GM19395 (cell line): ENCODE results near the gene SND1.
A peak's percentile ranks its signal among the peaks of the same experiment; 100 is the strongest.

Source experiments
- ATAC-seq: cut with Tn5 transposase; IDR thresholded peaks from one replicate; pipeline ENCODE4 v1.9.1; 2021; ENCODE audit warnings: mild to moderate bottlenecking, moderate library complexity; ENCODE audit not compliant: unreplicated experiment

SND1 gene

GRCh38 chr7:127920787-127921438 lies 268.9 kb downstream of the SND1 start:
- no peak for ATAC-seq

GRCh38 chr7:127922656-127923055 lies 270.7 kb downstream of the SND1 start:
- ATAC-seq: no peak

GRCh38 chr7:127924874-127925273 lies 272.9 kb downstream of the SND1 start:
- no peak for ATAC-seq

- ATAC-seq: no peak
Measured at GRCh38 chr7:127927348-127927696, 275.3 kb downstream of the SND1 start.

GRCh38 chr7:127928222-127928621 lies 276.2 kb downstream of the SND1 start:
- ATAC-seq: no peak

GRCh38 chr7:127928852-127929251 lies 276.9 kb downstream of the SND1 start:
- no peak for ATAC-seq

- ATAC-seq: peak; percentile 39
Measured at GRCh38 chr7:127930341-127931328, 278.6 kb downstream of the SND1 start.

GRCh38 chr7:127932076-127932475 lies 280.1 kb downstream of the SND1 start:
- ATAC-seq: no peak

GRCh38 chr7:127932496-127932895 lies 280.5 kb downstream of the SND1 start:
- ATAC-seq: no peak

- ATAC-seq: no peak
Measured at GRCh38 chr7:127933146-127933545, 281.2 kb downstream of the SND1 start.

GRCh38 chr7:127934711-127935110 lies 282.7 kb downstream of the SND1 start:
- ATAC-seq: no peak

- no peak for ATAC-seq
Measured at GRCh38 chr7:127935847-127936376, 283.9 kb downstream of the SND1 start.

GRCh38 chr7:127937066-127937680 lies 285.2 kb downstream of the SND1 start:
- no peak for ATAC-seq

- ATAC-seq: no peak
Measured at GRCh38 chr7:127938588-127938987, 286.6 kb downstream of the SND1 start.

- ATAC-seq: no peak
Measured at GRCh38 chr7:127940381-127941160, 288.6 kb downstream of the SND1 start.

GRCh38 chr7:127941476-127942210 lies 289.6 kb downstream of the SND1 start:
- ATAC-seq: no peak

GRCh38 chr7:127943541-127944521 lies 291.8 kb downstream of the SND1 start:
- ATAC-seq: no peak

- ATAC-seq: no peak
Measured at GRCh38 chr7:127946111-127946510, 294.1 kb downstream of the SND1 start.

- ATAC-seq: no peak
Measured at GRCh38 chr7:127946847-127947246, 294.9 kb downstream of the SND1 start.
